Endothelial cell of umbilical vein (primary cell): ENCODE results near the gene NUDT21.

Source experiments
- EZH2 ChIP-seq: IDR thresholded peaks from 2 replicates; pipeline ENCODE4 v1.6.1; 2012; ENCODE audit warnings: borderline replicate concordance, low read depth, mild to moderate bottlenecking, moderate library complexity, low read length, inconsistent platforms; ENCODE audit not compliant: severe bottlenecking
- FOS ChIP-seq: IDR thresholded peaks from 2 replicates; pipeline ENCODE4 v1.6.1; 2011; ENCODE audit warnings: mild to moderate bottlenecking, low read length, moderate library complexity, borderline replicate concordance; ENCODE audit not compliant: insufficient read depth
- GATA2 ChIP-seq: IDR thresholded peaks from 2 replicates; pipeline ENCODE4 v1.7.0; 2011; ENCODE audit warnings: low read depth, mild to moderate bottlenecking, moderate library complexity, mixed read lengths, low read length; ENCODE audit not compliant: insufficient read length, insufficient read depth
- JUN ChIP-seq: IDR thresholded peaks from 2 replicates; pipeline ENCODE4 v1.6.1; 2011; ENCODE audit warnings: borderline replicate concordance, low read depth; ENCODE audit not compliant: insufficient read length, insufficient read depth
- MYC ChIP-seq: IDR thresholded peaks from one replicate; pipeline ENCODE4 v1.6.1; 2011; ENCODE audit warnings: mild to moderate bottlenecking, low read depth, low read length
- POLR2A ChIP-seq: IDR thresholded peaks from 2 replicates; pipeline ENCODE4 v1.6.1; 2012; ENCODE audit warnings: low read depth, mild to moderate bottlenecking, control low read depth, low read length
- POLR2AphosphoS5 ChIP-seq: IDR thresholded peaks from 2 replicates; pipeline ENCODE4 v1.6.1; 2012; ENCODE audit warnings: low read depth, mild to moderate bottlenecking, control low read depth, low read length, moderate library complexity; ENCODE audit not compliant: insufficient read depth
- TF ChIP-seq, protein P1 (sequence below), 2 donors: IDR thresholded peaks; 1 replicate in 1 of 2; 2 replicates in 1 of 2; pipeline ENCODE4 v1.5.1; 2011; ENCODE audit warnings: low read length in 2 of 2, mild to moderate bottlenecking in 2 of 2, moderate library complexity in 2 of 2, control low read depth in 1 of 2, inconsistent platforms in 1 of 2, low read depth in 1 of 2; ENCODE audit not compliant: insufficient read depth in 1 of 2; ENCODE audit errors: extremely low read depth in 1 of 2
- TF ChIP-seq, protein P2 (sequence below): IDR thresholded peaks from 2 replicates; pipeline ENCODE4 v1.6.1; 2011; ENCODE audit not compliant: insufficient read depth, insufficient read length

DNA sequence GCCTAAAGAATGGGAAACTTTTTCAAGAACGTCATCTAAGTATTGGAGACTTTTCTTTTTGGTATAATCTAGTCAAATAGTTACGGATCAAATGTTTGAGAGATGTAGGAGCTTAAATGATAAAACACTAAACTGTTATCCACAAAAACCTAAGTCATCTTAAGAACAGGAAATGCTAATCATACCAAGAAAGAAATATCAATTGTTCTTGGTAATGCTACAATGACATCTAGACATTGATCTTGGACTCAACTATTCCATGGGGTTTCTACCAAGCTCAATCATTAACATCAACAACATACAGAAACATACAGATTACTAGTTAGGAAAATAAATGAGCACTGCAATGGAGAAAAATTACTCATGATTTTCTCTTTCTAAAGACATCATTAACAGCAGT, 3.8 kb downstream of the NUDT21 start:
- TF ChIP-seq, protein P1, sequence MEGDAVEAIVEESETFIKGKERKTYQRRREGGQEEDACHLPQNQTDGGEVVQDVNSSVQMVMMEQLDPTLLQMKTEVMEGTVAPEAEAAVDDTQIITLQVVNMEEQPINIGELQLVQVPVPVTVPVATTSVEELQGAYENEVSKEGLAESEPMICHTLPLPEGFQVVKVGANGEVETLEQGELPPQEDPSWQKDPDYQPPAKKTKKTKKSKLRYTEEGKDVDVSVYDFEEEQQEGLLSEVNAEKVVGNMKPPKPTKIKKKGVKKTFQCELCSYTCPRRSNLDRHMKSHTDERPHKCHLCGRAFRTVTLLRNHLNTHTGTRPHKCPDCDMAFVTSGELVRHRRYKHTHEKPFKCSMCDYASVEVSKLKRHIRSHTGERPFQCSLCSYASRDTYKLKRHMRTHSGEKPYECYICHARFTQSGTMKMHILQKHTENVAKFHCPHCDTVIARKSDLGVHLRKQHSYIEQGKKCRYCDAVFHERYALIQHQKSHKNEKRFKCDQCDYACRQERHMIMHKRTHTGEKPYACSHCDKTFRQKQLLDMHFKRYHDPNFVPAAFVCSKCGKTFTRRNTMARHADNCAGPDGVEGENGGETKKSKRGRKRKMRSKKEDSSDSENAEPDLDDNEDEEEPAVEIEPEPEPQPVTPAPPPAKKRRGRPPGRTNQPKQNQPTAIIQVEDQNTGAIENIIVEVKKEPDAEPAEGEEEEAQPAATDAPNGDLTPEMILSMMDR (IDR thresholded peaks at IDR 0.05; ENCODE audit: extremely low read depth in 1 of 2, insufficient read depth in 1 of 2, low read depth in 1 of 2, low read length in 2 of 2), result no peak
- TF ChIP-seq, protein P2, sequence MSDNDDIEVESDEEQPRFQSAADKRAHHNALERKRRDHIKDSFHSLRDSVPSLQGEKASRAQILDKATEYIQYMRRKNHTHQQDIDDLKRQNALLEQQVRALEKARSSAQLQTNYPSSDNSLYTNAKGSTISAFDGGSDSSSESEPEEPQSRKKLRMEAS, result no peak
- TF ChIP-seq POLR2A (no peak), MYC (no peak), POLR2AphosphoS5 (no peak), JUN (no peak), EZH2 (no peak), GATA2 (no peak), FOS (no peak)
